ENCODE data around the gene SSPN.

The SSPN gene

GRCh38 chr12:26278266-26278665 is 82.9 kb downstream of the SSPN start:
- no peak overlapping the region for H3K27ac ChIP-seq
- ChIA-PET POLR2A (ENCODE audit: low non-redundant PET) (no interaction called here), CTCF (no interaction called here)
- no peak for TF ChIP-seq CTCF (conservative IDR thresholded peaks at IDR 0.05; ENCODE audit: low read depth)
- DNase-seq (ENCODE audit: low spot score), result no peak

GRCh38 chr12:26278666-26279065 is 83.3 kb downstream of the SSPN start:
- ChIA-PET POLR2A (ENCODE audit: low non-redundant PET) (no interaction called here), CTCF (no interaction called here)
- H3K27ac ChIP-seq, result no peak overlapping the region
- TF ChIP-seq CTCF (conservative IDR thresholded peaks at IDR 0.05; ENCODE audit: low read depth), result no peak
- DNase-seq (ENCODE audit: low spot score), result no peak

GRCh38 chr12:26279091-26279490 is 83.7 kb downstream of the SSPN start:
- DNase-seq (ENCODE audit: low spot score), result no peak
- CTCF ChIA-PET, result no interaction called here
- POLR2A ChIA-PET (ENCODE audit: low non-redundant PET), result no interaction called here
- no peak overlapping the region for H3K27ac ChIP-seq
- no peak for TF ChIP-seq CTCF (conservative IDR thresholded peaks at IDR 0.05; ENCODE audit: low read depth)

- no peak for TF ChIP-seq CTCF (conservative IDR thresholded peaks at IDR 0.05; ENCODE audit: low read depth)
- DNase-seq (ENCODE audit: low spot score), result no peak
- POLR2A ChIA-PET (ENCODE audit: low non-redundant PET), result no interaction called here
- H3K27ac ChIP-seq, result no peak overlapping the region
- CTCF ChIA-PET, result no interaction called here
These were observed 84.5 kb downstream of the SSPN start for GRCh38 chr12:26279908-26280307.

- DNase-seq (ENCODE audit: low spot score), result no peak
- CTCF ChIA-PET, result interaction anchor here (0.6 kb wide), 2 partner anchors 9 to 22 kb away, joined by 3 read pairs; no protein-coding TSS in a partner anchor
- no peak for TF ChIP-seq CTCF (conservative IDR thresholded peaks at IDR 0.05; ENCODE audit: low read depth)
- H3K27ac ChIP-seq, result no peak overlapping the region
- POLR2A ChIA-PET (ENCODE audit: low non-redundant PET), result interaction anchor here (0.6 kb wide), 1 partner anchor 599 kb away, joined by 3 read pairs; no protein-coding TSS in a partner anchor
These were observed 85.5 kb downstream of the SSPN start for GRCh38 chr12:26280869-26281268.

GRCh38 chr12:26281320-26281719 is 85.9 kb downstream of the SSPN start:
- H3K27ac ChIP-seq, result no peak overlapping the region
- ChIA-PET POLR2A (ENCODE audit: low non-redundant PET) (no interaction called here), CTCF (interaction anchor here (0.6 kb wide), 1 partner anchor 21 kb away, joined by 3 read pairs; no protein-coding TSS in a partner anchor)
- TF ChIP-seq CTCF (conservative IDR thresholded peaks at IDR 0.05; ENCODE audit: low read depth), result no peak
- DNase-seq (ENCODE audit: low spot score), result no peak

Data from RWPE1 (cell line).